Measurements from ENCODE around the gene TOR1AIP2. TPM values are rescaled to one million over a fixed set of nuclear protein-coding genes. Genes with fewer than 3 reads are reported as not detected.

TOR1AIP2 gene
- total and polyA plus RNA-seq, 10 of the 15 experiments (the other 5 are each of a cell fraction or from before 2014, with no cell fraction given): 5.3 to 38.9 (median 15.4) TPM

GRCh38 chr1:179917601-179918429 lies 40.2 kb upstream of the TOR1AIP2 start:
- Histone ChIP-seq H3K27ac (ENCODE audit: control insufficient read depth, insufficient read depth) (no peak overlapping the region), H3K79me2 (ENCODE audit: control insufficient read depth, insufficient read depth, low read length) (no peaks in the 10 kb centered on the region), H3K36me3 (ENCODE audit: control insufficient read depth in 2 of 2, insufficient read depth in 2 of 2, low read length in 1 of 2) (peaks cover 5 to 18% of the 10 kb centered on the region in 2 experiments; a peak in 3 of 4 replicates), H3K9me3 (replicated peaks; ENCODE audit: control insufficient read depth, insufficient read depth, low read length) (no peaks in the 10 kb centered on the region), H4K20me1 (ENCODE audit: control insufficient read depth, insufficient read depth) (no peaks in the 10 kb centered on the region), H3K4me2 (ENCODE audit: control insufficient read depth, insufficient read depth) (no peak overlapping the region), H3K4me1 (ENCODE audit: control insufficient read depth, insufficient read depth, low read length) (no peaks in the 10 kb centered on the region), H3K9ac (ENCODE audit: control insufficient read depth, insufficient read depth, low read length) (no peak overlapping the region), H2AFZ (ENCODE audit: control insufficient read depth, low read depth, low read length) (no peak overlapping the region), H3K27me3 (replicated peaks in 1 of 2; ENCODE audit: control insufficient read depth in 2 of 2, insufficient read depth in 2 of 2, low read length in 1 of 2) (no peaks in the 10 kb centered on the region), H3K4me3 (no peak overlapping the region)
- no peak for DNase-seq (ENCODE audit: low read depth, low spot score)
- BruUV-seq (replicated peaks): no TSS peak
- no peak for FAIRE-seq
- no peak for ATAC-seq
- TF ChIP-seq HDAC6 (IDR thresholded peaks at IDR 0.05; ENCODE audit: unreplicated experiment): no peak
- no peak for TF ChIP-seq DPF2 (IDR thresholded peaks at IDR 0.05)
- TF ChIP-seq MAX (IDR thresholded peaks at IDR 0.05; ENCODE audit: low read depth, low read length): no peak
- TF ChIP-seq ZBED1 (IDR thresholded peaks at IDR 0.05; ENCODE audit: borderline replicate concordance): no peak
- TF ChIP-seq CHD2 (IDR thresholded peaks at IDR 0.05; ENCODE audit: borderline replicate concordance, low read depth, low read length): no peak
- TF ChIP-seq CHD1 (IDR thresholded peaks at IDR 0.05; ENCODE audit: low read depth, low read length): no peak
- TF ChIP-seq MYC (IDR thresholded peaks at IDR 0.05; ENCODE audit: insufficient read depth, insufficient read length, insufficient replicate concordance, low read length, severe bottlenecking): no peak
- no peak for TF ChIP-seq HDGF (IDR thresholded peaks at IDR 0.05)
- TF ChIP-seq EP300 (IDR thresholded peaks at IDR 0.05; ENCODE audit: borderline replicate concordance in 1 of 2, control insufficient read depth in 1 of 2, low read depth in 2 of 2, low read length in 2 of 2): no peak
- TF ChIP-seq SREBF1 (IDR thresholded peaks at IDR 0.05; ENCODE audit: low read length): no peak
- TF ChIP-seq ZNF217 (IDR thresholded peaks at IDR 0.05): no peak
- no peak for TF ChIP-seq RBBP5 (conservative IDR thresholded peaks at IDR 0.05)
- no peak for TF ChIP-seq E2F8 (IDR thresholded peaks at IDR 0.05; ENCODE audit: low read depth, partially characterized antibody)
- TF ChIP-seq SP1 (IDR thresholded peaks at IDR 0.05; ENCODE audit: low read depth, low read length): no peak
- TF ChIP-seq PAX5 (IDR thresholded peaks at IDR 0.05; ENCODE audit: borderline replicate concordance, low read depth, low read length): no peak
- TF ChIP-seq TCF7 (IDR thresholded peaks at IDR 0.05; ENCODE audit: borderline replicate concordance): no peak
- no peak for TF ChIP-seq IKZF2 (IDR thresholded peaks at IDR 0.05)
- TF ChIP-seq POLR2AphosphoS2 (IDR thresholded peaks at IDR 0.05; ENCODE audit: low read depth, low read length): no peak
- TF ChIP-seq PML (IDR thresholded peaks at IDR 0.05; ENCODE audit: low read length): no peak
- ChIA-PET SMC1A (ENCODE audit: uncharacterized antibody, unreplicated experiment) (interaction anchor here (0.9 to 1.4 kb wide), 3 partner anchors 8 to 15 kb away, joined by 3 to 4 read pairs (median 3); no protein-coding TSS in a partner anchor), CTCF (interaction anchor here (1.0 to 2.3 kb wide), 4 partner anchors 15 to 50 kb away, joined by 3 to 5 read pairs (median 5); no protein-coding TSS in a partner anchor), POLR2A (interaction anchor here (0.8 kb wide), 1 partner anchor 9 kb away, joined by 3 read pairs; no protein-coding TSS in a partner anchor), RAD21 (ENCODE audit: unreplicated experiment) (interaction anchor here (1.2 kb wide), 1 partner anchor 103 kb away, joined by 3 read pairs; no protein-coding TSS in a partner anchor)
- intact Hi-C loops (cut with micrococcal nuclease; ENCODE audit: unreplicated experiment) (no loop called here), in situ Hi-C loops (cut with MboI) (no loop called here)
- WGBS (ENCODE audit: insufficient coverage, insufficient replicate concordance, low lambda C conversion rate, missing lambda C conversion rate): 76% methylated on average over 10 of the region's 10 CpGs
